GM21447 (cell line): ENCODE data around the gene ACOT7.

Experiments
- ATAC-seq: cut with Tn5 transposase; IDR thresholded peaks from one replicate; pipeline ENCODE4 v1.9.1; 2021; ENCODE audit not compliant: unreplicated experiment

ACOT7 gene

DNA sequence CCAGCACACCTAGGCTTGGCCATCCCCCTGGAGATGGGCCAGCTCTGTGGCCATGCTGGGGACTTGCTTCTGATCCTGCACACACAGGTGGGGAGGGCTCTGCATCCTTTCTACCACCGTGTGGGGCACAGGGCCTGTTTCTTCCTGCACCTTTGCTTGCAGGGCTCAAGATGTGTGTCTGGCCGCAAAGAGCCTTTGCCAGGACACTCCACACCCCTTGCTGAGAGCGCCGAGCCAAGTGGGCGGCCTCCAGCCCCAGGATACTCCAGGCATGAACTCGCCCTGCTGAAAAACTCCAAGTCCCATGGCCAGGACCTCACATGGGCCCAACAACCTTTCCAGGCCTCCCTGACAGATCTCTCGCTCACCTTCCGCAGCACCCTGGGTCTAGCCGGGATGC is 121.1 kb downstream of the ACOT7 start:
- no peak for ATAC-seq

DNA sequence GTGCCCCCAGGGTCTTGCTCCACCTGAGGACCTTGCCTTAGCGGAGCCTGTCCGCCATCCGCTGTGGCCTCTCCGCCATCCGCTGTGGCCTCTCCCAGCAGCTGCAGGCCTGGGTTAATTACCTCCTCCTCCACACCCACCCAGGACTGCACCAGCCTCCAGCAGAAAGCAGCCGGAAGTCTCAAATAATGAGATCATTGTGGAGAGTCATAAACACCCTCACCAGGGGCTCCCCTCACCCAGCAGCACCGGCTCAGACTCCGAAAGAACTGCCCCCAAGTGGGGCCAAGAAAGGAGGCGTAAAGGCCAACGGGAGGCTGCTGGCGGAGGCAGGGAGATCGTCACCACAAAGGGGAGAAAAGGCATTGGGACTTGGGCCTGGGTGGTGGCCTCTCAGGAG is 122.0 kb downstream of the ACOT7 start:
- no peak for ATAC-seq

GRCh38 chr1:6271006-6271405 is 122.6 kb downstream of the ACOT7 start:
- no peak for ATAC-seq

- no peak for ATAC-seq
Measured at GRCh38 chr1:6270401-6270800, 123.2 kb downstream of the ACOT7 start.

DNA sequence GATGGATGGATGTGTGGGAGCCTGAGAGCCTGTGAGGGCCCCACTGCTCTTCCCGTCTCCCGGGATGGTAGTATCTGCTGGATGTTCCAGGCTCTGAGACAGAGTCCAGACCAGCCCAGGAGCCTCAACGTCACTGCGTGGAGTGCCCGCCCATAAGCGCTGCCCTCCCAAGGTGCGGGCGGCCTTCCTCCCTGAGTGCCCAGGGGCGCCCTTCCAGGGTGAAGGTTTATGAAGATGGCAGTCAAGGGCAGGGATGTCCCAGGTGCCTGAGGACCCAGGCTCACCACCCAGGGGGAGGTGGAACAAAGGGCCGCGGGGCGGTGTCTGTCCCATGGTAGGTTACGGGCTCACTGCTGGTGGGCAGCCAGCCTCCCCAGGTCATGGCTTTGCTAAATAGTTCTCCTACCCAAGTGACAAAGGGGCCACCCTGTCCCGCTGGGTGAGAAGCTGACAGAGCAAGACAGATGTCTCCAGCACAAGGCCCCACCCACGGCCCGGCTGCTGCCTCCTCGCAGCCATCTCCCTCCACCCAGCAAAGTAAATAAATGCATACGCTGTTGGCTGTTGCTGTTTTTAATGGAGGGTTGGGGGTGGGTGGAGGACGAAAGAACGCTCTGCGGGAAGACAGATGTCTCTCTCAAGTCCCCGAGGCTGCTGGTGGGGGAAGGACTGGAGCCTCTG is 123.7 kb downstream of the ACOT7 start:
- ATAC-seq, result no peak

GRCh38 chr1:6269296-6269695 is 124.3 kb downstream of the ACOT7 start:
- no peak for ATAC-seq

DNA sequence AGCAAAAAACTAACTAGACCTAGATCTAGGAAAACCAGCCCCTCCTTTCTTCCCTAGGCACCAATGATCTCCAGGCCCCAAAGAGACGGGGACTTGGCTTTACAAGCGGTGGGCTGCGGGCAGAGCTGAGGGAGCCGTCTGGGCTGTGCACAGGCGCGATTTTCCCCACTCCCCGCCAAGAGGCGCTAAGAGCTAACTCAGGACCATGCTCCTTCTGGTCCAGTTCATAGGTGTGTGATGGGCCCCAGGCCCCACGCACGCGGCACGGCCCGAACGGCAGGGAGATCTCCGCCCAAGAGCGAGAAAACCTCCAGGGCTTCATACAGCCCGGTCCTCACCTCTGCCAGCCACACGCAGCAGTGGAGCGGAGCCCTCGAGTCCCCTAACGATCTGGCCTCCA is 125.2 kb downstream of the ACOT7 start:
- no peak for ATAC-seq

DNA sequence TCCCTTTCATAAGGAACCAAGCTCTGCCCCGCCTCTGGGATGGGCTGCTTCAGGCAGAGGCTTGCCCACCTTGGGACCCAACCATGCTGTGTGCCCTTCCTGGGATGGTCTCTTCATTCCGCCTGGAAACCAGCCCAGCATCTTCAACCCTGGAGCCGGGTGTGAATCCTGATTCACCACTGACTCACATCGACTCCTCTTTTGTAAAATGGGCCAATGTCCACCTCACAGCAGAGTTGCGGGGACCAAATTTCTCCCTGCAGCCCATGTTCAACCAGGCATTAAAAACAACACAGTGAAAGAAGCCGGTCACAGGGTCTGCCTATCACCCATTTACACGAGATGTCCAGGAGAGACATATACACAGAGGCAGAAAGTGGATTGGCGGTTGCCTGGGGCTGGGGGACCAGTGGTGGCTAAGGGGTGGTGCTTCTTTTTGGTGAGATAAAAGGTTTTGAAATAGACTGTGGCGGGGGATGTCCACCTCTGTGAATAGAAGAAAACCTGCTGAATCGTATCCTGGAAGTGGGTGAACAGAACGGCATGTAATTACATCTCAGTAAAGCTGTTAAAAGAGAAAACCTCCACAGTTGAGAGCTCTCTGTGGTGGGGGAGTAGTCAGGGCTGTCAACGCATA is 125.8 kb downstream of the ACOT7 start:
- no peak for ATAC-seq

GRCh38 chr1:6266641-6267040 is 126.9 kb downstream of the ACOT7 start:
- ATAC-seq, result no peak

- no peak for ATAC-seq
Measured at GRCh38 chr1:6265151-6265550, 128.4 kb downstream of the ACOT7 start.

DNA sequence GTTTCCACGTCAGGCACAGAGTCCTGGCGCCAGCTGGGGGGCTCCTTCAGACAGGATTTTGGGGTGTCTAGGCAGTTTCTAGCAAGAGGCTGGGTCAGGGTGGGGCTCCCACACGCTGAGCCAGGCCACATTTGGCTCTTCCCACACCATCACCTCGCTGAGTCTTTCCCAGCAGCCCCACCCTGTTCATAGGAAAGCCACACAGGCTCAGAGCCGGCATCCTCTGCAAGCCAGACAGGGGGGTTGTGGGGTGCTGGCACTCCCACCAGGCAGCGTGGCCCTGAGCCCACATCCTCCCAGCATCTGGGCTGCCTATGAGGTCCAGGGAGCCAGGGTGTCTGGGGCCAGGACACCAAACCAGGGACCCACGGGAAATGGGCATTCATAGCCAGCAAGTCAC is 129.9 kb downstream of the ACOT7 start:
- ATAC-seq, result no peak

- ATAC-seq, result no peak
Measured at GRCh38 chr1:6262555-6263420, 130.8 kb downstream of the ACOT7 start.

DNA sequence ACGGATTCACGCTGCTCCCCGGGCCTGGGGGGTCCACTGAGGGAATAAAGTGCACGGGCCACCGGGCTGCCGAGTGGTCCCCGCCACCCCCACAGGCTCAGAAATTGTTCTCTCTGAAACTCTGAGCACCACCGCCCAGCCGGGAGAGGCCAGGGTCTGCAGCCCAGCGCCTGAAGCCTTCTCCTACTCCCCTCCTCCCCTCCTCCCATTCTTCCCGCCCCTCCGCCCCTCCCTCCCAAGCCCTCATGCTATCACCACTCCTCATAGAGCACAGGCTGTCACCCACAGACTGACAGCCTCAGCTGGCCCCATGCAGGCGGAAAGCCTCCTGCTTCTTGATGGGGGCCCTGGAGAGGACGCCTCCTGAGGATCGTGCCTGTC is 132.0 kb downstream of the ACOT7 start:
- ATAC-seq, result no peak

DNA sequence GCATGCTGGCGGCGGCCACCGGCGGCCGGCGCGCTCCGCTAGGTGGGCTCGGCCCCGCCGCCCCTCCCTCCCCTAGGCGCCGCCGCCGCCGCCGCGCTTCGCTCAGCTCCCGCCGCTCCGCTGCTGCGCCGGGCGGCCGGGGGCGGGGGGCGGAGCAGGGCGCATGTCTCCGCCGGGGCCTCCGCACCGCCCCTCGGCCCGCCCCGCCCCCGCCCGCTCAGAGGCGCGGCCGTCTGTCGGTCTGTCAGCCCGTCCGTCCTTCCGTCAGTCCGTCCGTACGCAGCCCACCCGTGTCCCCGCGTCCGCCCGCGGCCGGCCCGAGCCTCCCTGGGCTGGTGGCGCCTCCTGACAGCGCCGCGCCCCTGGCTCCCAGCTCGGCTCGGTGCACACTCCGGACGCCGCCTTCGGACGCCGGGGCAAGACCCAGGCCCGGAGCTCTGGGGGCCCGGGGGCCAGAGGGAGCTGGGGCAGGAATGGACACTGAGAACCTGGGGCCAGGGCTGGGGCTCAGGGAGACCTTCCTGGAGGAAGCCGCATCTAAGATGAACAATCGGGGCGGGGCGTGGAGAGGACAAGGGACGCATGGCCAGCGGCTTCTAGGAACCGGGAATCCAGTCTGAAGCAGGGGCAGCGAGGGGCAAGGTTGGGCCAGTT is 132.5 kb downstream of the ACOT7 start, which contains the start of gene GPR153:
GPR153 (minus strand) TSS at position 138 of the 654 bp plus-strand sequence. CDS start 6,193 bp downstream, outside the sequence.
- ATAC-seq, result no peak

GRCh38 chr1:6260433-6260934 is 133.1 kb downstream of the ACOT7 start:
- no peak for ATAC-seq

- no peak for ATAC-seq
Measured at GRCh38 chr1:6259491-6260362, 133.8 kb downstream of the ACOT7 start.

DNA sequence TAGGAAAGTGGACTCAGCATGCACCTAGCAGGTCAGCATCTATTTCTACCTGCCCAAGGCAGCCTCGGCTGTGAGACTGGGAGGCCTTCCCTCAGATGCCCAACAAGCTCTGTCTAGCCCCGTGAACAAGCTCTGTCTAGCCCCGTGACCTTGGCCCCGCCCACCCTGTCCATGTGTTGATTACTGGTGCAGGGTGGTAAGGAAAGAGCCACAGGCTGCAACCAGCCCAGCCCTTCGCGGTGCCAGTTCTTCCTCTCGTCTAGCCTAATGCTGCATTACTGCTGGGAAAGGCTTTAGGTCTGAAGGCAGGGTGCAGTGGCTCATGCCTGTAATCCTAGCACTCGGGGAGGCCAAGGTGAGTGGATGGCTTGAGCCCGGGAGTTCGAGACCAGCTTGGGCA is 134.9 kb downstream of the ACOT7 start:
- no peak for ATAC-seq

- no peak for ATAC-seq
Measured at GRCh38 chr1:6257541-6258069, 136.0 kb downstream of the ACOT7 start.

DNA sequence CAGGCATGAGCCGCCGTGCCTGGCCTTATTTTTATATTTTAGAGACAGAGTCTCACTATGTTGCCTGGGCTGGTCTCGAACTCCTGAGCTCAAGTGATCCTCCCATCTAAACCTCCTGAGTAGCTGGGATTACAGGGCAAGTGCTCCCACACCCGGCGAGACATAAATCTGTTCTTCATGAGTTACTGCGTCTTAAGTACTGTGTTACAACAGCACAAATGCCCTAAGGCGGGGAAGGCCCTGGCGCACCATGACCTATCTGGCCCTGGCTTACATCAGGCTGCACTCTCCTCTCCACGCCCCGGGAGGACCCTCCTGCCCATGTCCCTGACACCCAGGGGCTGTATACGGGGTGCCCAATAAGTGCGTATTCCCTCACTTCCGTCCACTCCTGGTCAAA is 136.9 kb downstream of the ACOT7 start:
- no peak for ATAC-seq

- no peak for ATAC-seq
Measured at GRCh38 chr1:6254691-6255090, 138.9 kb downstream of the ACOT7 start.
